Measurements from ENCODE around the gene CHPF2. TPM values are rescaled to one million over a fixed set of nuclear protein-coding genes. Genes with fewer than 3 reads are reported as not detected.
A peak's percentile ranks its signal among the peaks of the same experiment; 100 is the strongest.

The CHPF2 gene
- total RNA-seq, 4 donors from 2014 or later: 22.3 to 44.9 (median 34.0) TPM

- TF ChIP-seq CTCF (IDR thresholded peaks at IDR 0.05): no peak
- ATAC-seq (ENCODE audit: low FRiP score): peak; percentile 3
- DNase-seq (ENCODE audit: low spot score): no peak
These were observed 5.8 kb upstream of the CHPF2 start for GRCh38 chr7:151226560-151226874.

GRCh38 chr7:151226875-151227782, 5.2 kb upstream of the CHPF2 start, which contains the start of gene ABCF2:
Gene ABCF2, minus strand, starts transcription at chr7:151227205. Its CDS starts 747 bp downstream, at chr7:151226458.
- peak; percentile 100 for ATAC-seq (ENCODE audit: low FRiP score)
- no peak for TF ChIP-seq CTCF (IDR thresholded peaks at IDR 0.05)
- peak; percentile 99 for DNase-seq (ENCODE audit: low spot score)

- ATAC-seq (ENCODE audit: low FRiP score) (no peak), DNase-seq (ENCODE audit: low spot score) (no peak)
- TF ChIP-seq CTCF (IDR thresholded peaks at IDR 0.05): no peak
These were observed 4.0 kb upstream of the CHPF2 start for GRCh38 chr7:151228024-151228866.

- no peak for TF ChIP-seq CTCF (IDR thresholded peaks at IDR 0.05)
- DNase-seq (ENCODE audit: low spot score) (no peak), ATAC-seq (ENCODE audit: low FRiP score) (no peak)
These were observed 3.0 kb upstream of the CHPF2 start for GRCh38 chr7:151229249-151229648.

GRCh38 chr7:151231080-151231479, 1.2 kb upstream of the CHPF2 start:
- no peak for TF ChIP-seq CTCF (IDR thresholded peaks at IDR 0.05)
- ATAC-seq (ENCODE audit: low FRiP score) (no peak), DNase-seq (ENCODE audit: low spot score) (no peak)

GRCh38 chr7:151232917-151233701, 826 bp downstream of the CHPF2 start:
- ATAC-seq (ENCODE audit: low FRiP score) (peak; percentile 81), DNase-seq (ENCODE audit: low spot score) (no peak)
- no peak for TF ChIP-seq CTCF (IDR thresholded peaks at IDR 0.05)
